Measurements from ENCODE around the gene AXIN1.
A peak's percentile ranks its signal among the peaks of the same experiment; 100 is the strongest.
"Not testable (repeated sequence)": the region's sequence is repeated elsewhere in the genome, so short reads cannot be mapped to it uniquely, and the experiment has no call there.

Gene AXIN1

GRCh38 chr16:337437-337836 lies 15.1 kb downstream of the AXIN1 start:
- no peak overlapping the region for H3K4me3 ChIP-seq (ENCODE audit: low read length)
- TF ChIP-seq CTCF (conservative IDR thresholded peaks at IDR 0.05; ENCODE audit: low read length) = no peak
- DNase-seq (ENCODE audit: low read depth) = no peak

GRCh38 chr16:336269-336668 lies 16.3 kb downstream of the AXIN1 start:
- no peak for TF ChIP-seq CTCF (conservative IDR thresholded peaks at IDR 0.05; ENCODE audit: low read length)
- H3K4me3 ChIP-seq (ENCODE audit: low read length) = no peak overlapping the region
- no peak for DNase-seq (ENCODE audit: low read depth)

GRCh38 chr16:334861-335632 lies 17.5 kb downstream of the AXIN1 start:
- not testable (repeated sequence) for H3K4me3 ChIP-seq (ENCODE audit: low read length); DNase-seq (ENCODE audit: low read depth)

GRCh38 chr16:334164-334832 lies 18.2 kb downstream of the AXIN1 start:
- DNase-seq (ENCODE audit: low read depth); H3K4me3 ChIP-seq (ENCODE audit: low read length): not testable (repeated sequence)

- no peak for TF ChIP-seq CTCF (conservative IDR thresholded peaks at IDR 0.05; ENCODE audit: low read length)
- no peak for DNase-seq (ENCODE audit: low read depth)
- H3K4me3 ChIP-seq (ENCODE audit: low read length) = no peak overlapping the region
Observed at GRCh38 chr16:333406-334094, 19.0 kb downstream of the AXIN1 start.

GRCh38 chr16:331181-331814 lies 21.2 kb downstream of the AXIN1 start:
- not testable (repeated sequence) for H3K4me3 ChIP-seq (ENCODE audit: low read length)
- DNase-seq (ENCODE audit: low read depth) = peak; percentile 44

- TF ChIP-seq CTCF (conservative IDR thresholded peaks at IDR 0.05; ENCODE audit: low read length) = no peak
- H3K4me3 ChIP-seq (ENCODE audit: low read length) = no peak overlapping the region
- no peak for DNase-seq (ENCODE audit: low read depth)
Observed at GRCh38 chr16:330741-331140, 21.8 kb downstream of the AXIN1 start.

- no peak for TF ChIP-seq CTCF (conservative IDR thresholded peaks at IDR 0.05; ENCODE audit: low read length)
- no peak for DNase-seq (ENCODE audit: low read depth)
- H3K4me3 ChIP-seq (ENCODE audit: low read length) = no peak overlapping the region
Observed at GRCh38 chr16:325375-326145, 27.0 kb downstream of the AXIN1 start.
